Tibial nerve (tissue), 4 donors: ENCODE measurements around the gene MTA2.

Source experiments
- EP300 ChIP-seq, 2 donors: sonication (generic); formaldehyde crosslinking; IDR thresholded peaks; one replicate each; pipeline ENCODE4 v1.6.1; 2017; ENCODE audit warnings: antibody characterized with exemption in 2 of 2, mild to moderate bottlenecking in 1 of 2
- TF ChIP-seq, protein P1 (sequence below), 5 experiments: fragments of 200-600 bp in 3 of 5; fragments of 450-650 bp in 2 of 5; sonication (generic) in 3 of 5; IDR thresholded peaks; one replicate each; pipeline ENCODE4 v1.5.1; 2016 to 2019; ENCODE audit warnings: antibody characterized with exemption in 5 of 5, mild to moderate bottlenecking in 3 of 5, moderate library complexity in 2 of 5

DNA sequence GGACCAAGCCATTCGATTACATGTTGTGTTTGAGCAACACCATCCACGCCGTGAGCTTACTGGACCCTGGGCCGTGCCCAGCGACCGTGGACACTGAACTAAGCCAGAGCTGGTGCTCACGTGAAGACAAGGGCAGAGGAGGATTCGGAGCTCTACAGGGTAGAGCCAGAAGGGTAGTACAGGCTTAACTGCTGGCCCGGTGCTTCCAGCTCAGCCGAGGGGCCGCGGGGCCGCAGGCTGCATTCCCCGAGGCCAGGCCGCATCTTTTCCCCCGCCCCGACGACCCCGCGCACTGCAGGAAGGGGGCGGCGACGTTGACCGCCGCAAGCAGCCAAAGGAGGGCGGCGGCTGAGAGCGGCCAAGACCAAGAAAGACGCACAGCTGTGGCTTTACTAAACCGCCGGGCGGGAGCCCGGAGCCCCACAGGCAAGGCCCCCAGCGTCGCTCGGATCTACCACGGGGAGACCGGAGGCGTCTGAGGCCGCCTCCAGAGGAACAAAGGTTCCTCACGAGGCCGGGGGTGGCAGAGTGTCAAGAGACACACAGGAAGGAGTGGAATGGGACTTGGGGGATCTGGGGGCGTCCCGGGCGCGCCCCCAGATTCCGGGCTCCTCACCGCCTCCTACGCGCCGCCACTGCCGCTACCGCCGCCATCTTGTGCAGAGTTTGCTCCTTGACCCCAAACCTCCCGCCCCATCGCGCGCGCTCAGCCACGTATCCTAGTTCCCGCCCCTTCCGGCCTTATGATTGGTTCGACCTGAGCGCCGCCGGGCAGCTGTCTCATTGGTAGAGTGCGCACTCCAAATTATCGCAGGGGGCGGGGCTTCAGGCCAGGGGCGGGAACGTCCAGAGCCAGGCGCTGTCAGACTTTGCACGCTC, 44.5 kb upstream of the MTA2 start, which contains the start of gene GANAB:
- TF ChIP-seq, protein P1, sequence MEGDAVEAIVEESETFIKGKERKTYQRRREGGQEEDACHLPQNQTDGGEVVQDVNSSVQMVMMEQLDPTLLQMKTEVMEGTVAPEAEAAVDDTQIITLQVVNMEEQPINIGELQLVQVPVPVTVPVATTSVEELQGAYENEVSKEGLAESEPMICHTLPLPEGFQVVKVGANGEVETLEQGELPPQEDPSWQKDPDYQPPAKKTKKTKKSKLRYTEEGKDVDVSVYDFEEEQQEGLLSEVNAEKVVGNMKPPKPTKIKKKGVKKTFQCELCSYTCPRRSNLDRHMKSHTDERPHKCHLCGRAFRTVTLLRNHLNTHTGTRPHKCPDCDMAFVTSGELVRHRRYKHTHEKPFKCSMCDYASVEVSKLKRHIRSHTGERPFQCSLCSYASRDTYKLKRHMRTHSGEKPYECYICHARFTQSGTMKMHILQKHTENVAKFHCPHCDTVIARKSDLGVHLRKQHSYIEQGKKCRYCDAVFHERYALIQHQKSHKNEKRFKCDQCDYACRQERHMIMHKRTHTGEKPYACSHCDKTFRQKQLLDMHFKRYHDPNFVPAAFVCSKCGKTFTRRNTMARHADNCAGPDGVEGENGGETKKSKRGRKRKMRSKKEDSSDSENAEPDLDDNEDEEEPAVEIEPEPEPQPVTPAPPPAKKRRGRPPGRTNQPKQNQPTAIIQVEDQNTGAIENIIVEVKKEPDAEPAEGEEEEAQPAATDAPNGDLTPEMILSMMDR (IDR thresholded peaks at IDR 0.05) = peak in 1 of 5 experiments; percentile 17
- TF ChIP-seq EP300 (IDR thresholded peaks at IDR 0.05) = peak; percentile 74 to 88
